Prostate gland (tissue), 2 donors: Measurements from ENCODE around the gene NKX2-8. TPM values are rescaled to one million over a fixed set of nuclear protein-coding genes. Genes with fewer than 3 reads are reported as not detected.

Experiments used
- DNase-seq: peaks from one replicate; pipeline ENCODE4 v3.0.0-alpha.2; 2019; ENCODE audit warnings: low spot score
- H3K27ac ChIP-seq, 2 donors: fragments of 200-600 bp; sonication (generic); 2 replicates each; pipeline ENCODE4 v1.5.1; 2017 to 2019
- H3K27me3 ChIP-seq: fragments of 200-600 bp; sonication (generic); replicated peaks from 2 replicates; pipeline ENCODE4 v1.5.1; 2019; ENCODE audit not compliant: insufficient read depth
- H3K36me3 ChIP-seq, 2 donors: fragments of 200-600 bp; sonication (generic); 1 replicate in 1 of 2; 2 replicates in 1 of 2; pipeline versions ENCODE4 v1.5.1 to v1.8.1; 2017 to 2019
- H3K4me1 ChIP-seq: fragments of 200-600 bp; sonication (generic); replicated peaks from 2 replicates; pipeline ENCODE4 v1.5.1; 2019
- H3K4me3 ChIP-seq, 2 donors: fragments of 200-600 bp; sonication (generic); 2 replicates each; pipeline ENCODE4 v1.5.1; 2017 to 2019
- H3K9me3 ChIP-seq: fragments of 200-600 bp; sonication (generic); 2 replicates; pipeline ENCODE4 v1.5.1; 2017
- POLR2A ChIP-seq: fragments of 450-650 bp; IDR thresholded peaks from one replicate; pipeline ENCODE4 v1.6.1; 2016; ENCODE audit warnings: antibody characterized with exemption, mild to moderate bottlenecking
- POLR2AphosphoS5 ChIP-seq: sonication (generic); formaldehyde crosslinking; IDR thresholded peaks from one replicate; pipeline ENCODE4 v1.6.1; 2017; ENCODE audit warnings: antibody characterized with exemption
- WGBS: methylation state at CpG from one replicate; pipeline ENCODE4 v1.1.5; 2018; 5-methylcytosine and 5-hydroxymethylcytosine counted together
- intact Hi-C: fragments of 100-400 bp; cut with DNase I; formaldehyde crosslinking; loops from one replicate; pipeline ENCODE4 v1.14.2; 2022
- total RNA-seq, 2 donors: library from RNA; depleted of rRNA; stranded (reverse); fragments of >200 nt; gene quantifications; one replicate each; pipeline ENCODE4 v1.1.0, GENCODE V29; 2016
- TF ChIP-seq, protein P1 (sequence below), 4 experiments: fragments of 200-600 bp in 2 of 4; fragments of 450-650 bp in 2 of 4; sonication (generic) in 2 of 4; IDR thresholded peaks; 1 replicate in 3 of 4; 2 replicates in 1 of 4; pipeline ENCODE4 v1.5.1; 2016 to 2019; ENCODE audit warnings: antibody characterized with exemption in 4 of 4, mild to moderate bottlenecking in 2 of 4, moderate library complexity in 2 of 4

NKX2-8 gene
- total RNA-seq, 2 donors from 2014 or later: 0.36 to 35.6 TPM

DNA sequence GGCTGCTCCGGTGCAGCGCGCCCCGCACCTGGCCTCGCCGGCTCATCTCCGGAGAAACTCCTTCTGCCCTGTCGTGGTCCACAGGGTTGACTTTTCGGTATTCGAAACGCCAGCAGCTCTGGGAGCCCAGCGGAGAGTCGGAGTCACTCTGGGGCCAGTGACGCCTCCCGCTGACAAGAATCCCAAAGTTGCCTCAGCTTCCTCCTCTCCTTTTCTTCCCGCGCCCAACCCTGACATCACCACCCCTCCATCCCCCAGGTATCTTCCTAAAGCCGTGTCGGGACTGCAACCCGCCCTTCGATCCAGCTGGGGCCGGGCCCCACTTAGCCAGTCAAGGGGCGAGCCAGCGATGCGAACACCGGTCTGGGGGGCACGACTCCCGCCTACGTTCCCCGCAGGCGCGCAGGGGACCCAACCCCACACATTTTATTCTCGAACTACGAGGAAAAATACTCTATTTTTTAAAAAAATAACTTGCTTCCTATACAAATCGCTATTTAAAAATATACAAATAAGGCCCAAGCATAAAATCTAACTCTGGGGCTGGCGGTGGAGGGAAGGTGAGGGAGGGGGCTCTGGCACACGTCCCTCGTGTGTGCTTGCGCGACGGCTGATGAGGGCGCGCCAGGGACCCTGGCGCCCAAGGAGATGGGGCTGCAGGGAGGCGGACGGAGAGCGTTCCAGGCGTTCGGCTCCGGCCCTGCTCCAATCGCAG is 2.1 kb downstream of the NKX2-8 start:
- peaks cover 17% of the 10 kb centered on the region for H3K27me3 ChIP-seq

DNA sequence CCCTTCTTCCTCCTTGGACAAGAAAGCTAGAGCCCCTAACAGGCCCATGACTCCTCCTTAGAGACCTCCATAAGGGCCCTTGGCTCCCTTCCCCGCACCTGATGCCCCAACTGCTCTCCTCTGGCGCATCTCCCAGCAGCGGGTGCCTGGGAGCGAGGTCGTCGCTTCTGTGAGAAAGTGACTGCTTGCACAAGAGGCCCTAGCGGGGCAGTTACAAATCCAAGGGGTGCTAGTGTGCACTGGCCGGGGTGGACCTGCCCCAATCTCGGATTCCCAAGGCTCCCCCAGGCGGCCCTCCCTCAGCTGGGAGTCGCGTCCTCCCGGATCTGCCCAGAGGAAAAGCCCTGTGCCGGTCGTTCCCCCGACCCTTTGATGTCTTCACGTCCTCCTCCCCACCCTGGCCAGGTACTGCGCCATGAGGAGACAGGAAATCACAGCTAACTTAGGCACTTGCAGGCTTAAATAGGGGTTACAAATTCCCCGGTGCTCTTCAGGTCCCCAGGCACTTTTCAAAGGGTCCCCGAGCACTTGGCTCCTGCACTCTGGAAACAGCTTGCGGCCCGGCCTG is 2.8 kb downstream of the NKX2-8 start:
- intact Hi-C loops: no loop called here
- 25% methylated on average over 22 of the region's 22 CpGs for WGBS
- H3K27me3 ChIP-seq: peaks cover 17% of the 10 kb centered on the region

More for the DNA sequence above, 2.1 kb downstream of the NKX2-8 start:
- H3K4me1 ChIP-seq: no peaks in the 10 kb centered on the region
- no peak overlapping the region for H3K27ac ChIP-seq
- no peaks in the 10 kb centered on the region for H3K36me3 ChIP-seq
- DNase-seq: no peak
- TF ChIP-seq POLR2AphosphoS5: no peak
- WGBS: 6% methylated on average over 51 of the region's 51 CpGs
- H3K9me3 ChIP-seq: no peaks in the 10 kb centered on the region
- intact Hi-C loops: no loop called here
- H3K4me3 ChIP-seq: peak overlapping the region; percentile 33 to 40

DNA sequence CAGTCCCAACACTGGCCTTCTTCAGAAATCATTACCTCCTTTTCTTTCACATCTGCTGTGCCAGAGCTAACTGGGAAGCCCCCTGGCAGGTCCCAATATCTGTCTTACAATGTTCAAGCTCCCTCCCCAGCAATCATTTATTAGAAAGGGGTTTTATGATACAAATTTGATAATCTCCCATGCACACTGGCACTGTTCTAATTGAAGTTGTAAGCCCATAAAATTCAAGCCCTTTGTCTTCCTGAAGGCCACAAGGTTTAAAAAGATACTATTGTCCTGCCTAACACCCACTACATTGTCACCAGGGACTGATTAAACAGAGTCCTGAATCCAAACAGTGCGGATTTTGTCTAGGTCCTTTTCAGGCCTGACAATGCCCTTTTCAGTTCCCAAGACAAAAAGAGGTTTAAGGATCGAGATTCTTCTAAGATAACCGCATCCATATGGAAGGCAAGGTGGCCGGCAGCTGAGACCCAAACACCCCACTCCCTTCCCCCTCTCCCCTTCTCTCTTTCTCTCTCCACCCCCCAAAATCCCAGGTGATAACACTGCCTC is 3.3 kb downstream of the NKX2-8 start:
- intact Hi-C loops: no loop called here
- H3K4me3 ChIP-seq: no peak overlapping the region
- TF ChIP-seq, protein P1, sequence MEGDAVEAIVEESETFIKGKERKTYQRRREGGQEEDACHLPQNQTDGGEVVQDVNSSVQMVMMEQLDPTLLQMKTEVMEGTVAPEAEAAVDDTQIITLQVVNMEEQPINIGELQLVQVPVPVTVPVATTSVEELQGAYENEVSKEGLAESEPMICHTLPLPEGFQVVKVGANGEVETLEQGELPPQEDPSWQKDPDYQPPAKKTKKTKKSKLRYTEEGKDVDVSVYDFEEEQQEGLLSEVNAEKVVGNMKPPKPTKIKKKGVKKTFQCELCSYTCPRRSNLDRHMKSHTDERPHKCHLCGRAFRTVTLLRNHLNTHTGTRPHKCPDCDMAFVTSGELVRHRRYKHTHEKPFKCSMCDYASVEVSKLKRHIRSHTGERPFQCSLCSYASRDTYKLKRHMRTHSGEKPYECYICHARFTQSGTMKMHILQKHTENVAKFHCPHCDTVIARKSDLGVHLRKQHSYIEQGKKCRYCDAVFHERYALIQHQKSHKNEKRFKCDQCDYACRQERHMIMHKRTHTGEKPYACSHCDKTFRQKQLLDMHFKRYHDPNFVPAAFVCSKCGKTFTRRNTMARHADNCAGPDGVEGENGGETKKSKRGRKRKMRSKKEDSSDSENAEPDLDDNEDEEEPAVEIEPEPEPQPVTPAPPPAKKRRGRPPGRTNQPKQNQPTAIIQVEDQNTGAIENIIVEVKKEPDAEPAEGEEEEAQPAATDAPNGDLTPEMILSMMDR (IDR thresholded peaks at IDR 0.05): no peak
- peaks cover 11% of the 10 kb centered on the region for H3K27me3 ChIP-seq
- no peak for DNase-seq
- WGBS: 38% methylated on average over 4 of the region's 4 CpGs
- H3K4me1 ChIP-seq: no peaks in the 10 kb centered on the region
- no peak overlapping the region for H3K27ac ChIP-seq
- no peaks in the 10 kb centered on the region for H3K9me3 ChIP-seq
- H3K36me3 ChIP-seq: no peaks in the 10 kb centered on the region

More for the DNA sequence above, 2.8 kb downstream of the NKX2-8 start:
- Histone ChIP-seq H3K36me3 (no peaks in the 10 kb centered on the region), H3K9me3 (no peaks in the 10 kb centered on the region), H3K4me1 (no peaks in the 10 kb centered on the region), H3K4me3 (no peak overlapping the region), H3K27ac (no peak overlapping the region)
- no peak for TF ChIP-seq POLR2AphosphoS5
- TF ChIP-seq, protein P1 (IDR thresholded peaks at IDR 0.05): no peak
- TF ChIP-seq POLR2A: no peak
- no peak for DNase-seq

DNA sequence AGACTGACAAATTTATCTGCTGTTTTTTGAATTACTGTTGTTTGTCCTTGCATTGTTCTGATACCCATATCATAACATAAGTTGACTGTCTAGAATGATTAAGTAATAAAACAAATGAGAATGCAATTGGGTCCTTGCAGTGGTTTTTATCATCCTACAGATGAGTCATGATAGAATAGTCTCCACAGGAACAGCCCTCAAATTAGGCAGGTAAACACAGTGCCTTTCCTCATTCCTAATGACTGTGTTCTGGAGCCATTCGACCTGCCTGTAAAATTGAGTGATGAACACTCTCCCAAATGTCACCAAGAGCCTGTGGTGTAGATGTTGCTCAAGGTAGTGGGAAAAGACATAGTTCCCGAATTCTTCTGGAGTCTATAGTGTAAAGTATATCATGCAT is 12.3 kb downstream of the NKX2-8 start:
- intact Hi-C loops: no loop called here
- no peaks in the 10 kb centered on the region for H3K36me3 ChIP-seq
- H3K9me3 ChIP-seq: no peaks in the 10 kb centered on the region
- H3K4me3 ChIP-seq: no peak overlapping the region
- WGBS: 37% methylated on average over 2 of the region's 2 CpGs
- no peaks in the 10 kb centered on the region for H3K27me3 ChIP-seq
- no peaks in the 10 kb centered on the region for H3K4me1 ChIP-seq
- no peak for DNase-seq
- no peak overlapping the region for H3K27ac ChIP-seq
- TF ChIP-seq POLR2AphosphoS5 (no peak), POLR2A (no peak)
- TF ChIP-seq, protein P1 (IDR thresholded peaks at IDR 0.05): no peak

DNA sequence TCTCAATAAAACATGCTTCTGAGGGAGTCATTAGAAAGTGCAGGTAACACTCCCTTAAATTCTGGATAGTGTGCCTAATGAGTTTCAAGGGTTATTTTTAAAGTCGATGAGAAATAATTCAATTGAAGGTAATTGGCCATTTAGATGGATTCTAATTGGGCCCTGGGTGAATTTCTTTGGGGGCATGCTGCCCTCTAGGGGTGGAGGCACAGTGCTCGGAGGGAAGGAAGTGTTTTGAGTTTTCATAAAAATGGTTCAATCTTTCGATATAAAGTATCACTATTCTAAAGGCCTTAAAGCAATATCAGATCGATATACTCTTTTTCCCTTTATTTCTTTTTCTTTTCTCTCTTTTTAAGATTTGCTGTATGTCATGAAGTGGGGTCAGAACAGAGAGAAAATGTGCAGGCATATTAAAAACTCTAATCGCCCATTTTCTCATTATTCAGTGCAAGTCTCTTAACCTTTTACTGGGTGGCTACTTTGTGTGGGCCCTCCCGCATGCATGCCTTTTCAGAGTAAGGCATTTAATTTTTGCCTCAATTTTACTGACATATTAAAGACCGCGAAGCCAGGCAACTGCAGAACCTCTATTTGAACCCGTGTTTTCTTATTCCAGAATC is 25.5 kb downstream of the NKX2-8 start:
- Histone ChIP-seq H3K4me1 (no peaks in the 10 kb centered on the region), H3K4me3 (no peak overlapping the region), H3K36me3 (no peaks in the 10 kb centered on the region), H3K27ac (no peak overlapping the region), H3K9me3 (no peaks in the 10 kb centered on the region), H3K27me3 (no peaks in the 10 kb centered on the region)
- no peak for TF ChIP-seq POLR2A
- TF ChIP-seq, protein P1 (IDR thresholded peaks at IDR 0.05): peak in 3 of 4 experiments; percentile 33 to 50 (median 33)
- WGBS: 67% methylated on average over 9 of the region's 9 CpGs
- no peak for DNase-seq
- intact Hi-C loops: loop anchor here (10.0 kb wide), 1 partner anchor 48 kb away; no protein-coding TSS in a partner anchor
